ENCODE results near the gene AGAP2.

- TF ChIP-seq POLR2AphosphoS5 (IDR thresholded peaks at IDR 0.05), result no peak
- TF ChIP-seq POLR2A (IDR thresholded peaks at IDR 0.05), result no peak
- peak in 1 of 5 experiments; percentile 10 for TF ChIP-seq CTCF (IDR thresholded peaks at IDR 0.05)
- no peak for TF ChIP-seq EP300 (IDR thresholded peaks at IDR 0.05; ENCODE audit: low read depth)
Measured at GRCh38 chr12:57741844-57742738, 3.5 kb upstream of the AGAP2 start.

Data from transverse colon (tissue), 4 donors.